Lower lobe of right lung (tissue), 2 donors: ENCODE measurements around the gene COA5. TPM values are rescaled to one million over a fixed set of nuclear protein-coding genes. Genes with fewer than 3 reads are reported as not detected.

ENCODE experiments used
- ATAC-seq, 2 donors: fragments of 200-7000 bp; cut with Tn5 transposase; one replicate each; pipeline ENCODE4 v1.9.1; 2020 to 2022; ENCODE audit warnings: mild to moderate bottlenecking in 2 of 2, moderate library complexity in 2 of 2
- DNase-seq: peaks from one replicate; pipeline ENCODE4 v3.0.0-alpha.2; 2020
- H3K27ac ChIP-seq: fragments of 200-600 bp; one replicate; pipeline ENCODE4 v1.8.0; 2022
- H3K27me3 ChIP-seq: fragments of 200-600 bp; one replicate; pipeline ENCODE4 v1.8.0; 2022; ENCODE audit warnings: low read depth
- H3K36me3 ChIP-seq: fragments of 200-600 bp; one replicate; pipeline ENCODE4 v1.8.0; 2022; ENCODE audit warnings: mild to moderate bottlenecking
- H3K4me1 ChIP-seq: fragments of 200-600 bp; one replicate; pipeline ENCODE4 v1.8.0; 2022
- H3K4me3 ChIP-seq: fragments of 200-600 bp; one replicate; pipeline ENCODE4 v1.8.0; 2022; ENCODE audit warnings: mild to moderate bottlenecking
- H3K9me3 ChIP-seq: fragments of 200-600 bp; one replicate; pipeline ENCODE4 v1.8.0; 2022
- intact Hi-C: fragments of 100-400 bp; cut with DNase I; formaldehyde crosslinking; loops from one replicate; pipeline ENCODE4 v1.11.0; 2022
- total RNA-seq: library from RNA; stranded (reverse); fragmentation: NEBNext Ultra II Directional; extraction: Animal tissue kit (Norgen Biotek cat#: 25700); gene quantifications from one replicate; pipeline ENCODE4 v1.2.1, GENCODE V29; 2021
- TF ChIP-seq, protein P1 (sequence below): fragments of 200-600 bp; IDR thresholded peaks from one replicate; pipeline ENCODE4 v1.8.0; 2022; ENCODE audit warnings: antibody characterized with exemption, mild to moderate bottlenecking
- donor health status: DM: no; HTN: yes; CAD: no; lungs with severe emphysema.

COA5 gene
- total RNA-seq, 1 donor from 2014 or later, result 31.2 TPM

DNA sequence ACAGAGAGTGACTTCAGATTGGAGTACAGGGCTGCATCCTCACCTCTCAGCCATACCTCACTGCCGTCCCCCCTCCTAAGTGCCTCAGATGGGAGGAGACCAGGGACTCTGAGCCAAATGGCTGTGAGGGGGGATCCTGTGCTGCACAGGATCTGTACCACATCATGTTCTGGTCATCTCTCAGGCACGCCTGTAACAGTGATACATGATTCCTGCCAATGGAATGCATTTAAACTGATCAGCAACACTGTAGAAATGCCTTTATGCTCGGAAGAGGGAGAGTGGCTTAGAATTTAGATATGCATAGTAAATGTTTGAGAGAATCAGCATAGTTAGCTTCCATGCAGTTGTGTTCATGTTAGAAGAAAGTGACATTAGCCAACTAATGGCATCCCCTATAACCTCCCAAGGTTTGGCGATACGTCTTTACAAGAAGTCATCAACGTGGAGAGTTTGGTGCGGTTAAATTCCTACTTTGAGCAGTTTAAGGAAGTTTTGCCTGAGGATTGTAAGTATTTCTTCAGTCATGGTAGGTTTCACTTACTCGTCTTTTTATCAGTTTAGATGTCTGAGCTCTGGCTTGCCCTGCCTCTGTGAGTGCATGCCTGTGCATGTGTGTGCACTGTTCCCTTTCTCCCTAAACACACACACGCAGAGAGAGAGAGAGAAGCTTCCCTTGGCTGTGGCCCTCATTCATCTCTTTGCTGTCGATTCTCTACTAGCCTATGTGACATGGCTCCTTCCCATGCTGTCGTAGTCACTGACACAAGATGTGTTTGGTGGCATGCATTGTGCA, 40.0 kb downstream of the COA5 start:
- TF ChIP-seq, protein P1, sequence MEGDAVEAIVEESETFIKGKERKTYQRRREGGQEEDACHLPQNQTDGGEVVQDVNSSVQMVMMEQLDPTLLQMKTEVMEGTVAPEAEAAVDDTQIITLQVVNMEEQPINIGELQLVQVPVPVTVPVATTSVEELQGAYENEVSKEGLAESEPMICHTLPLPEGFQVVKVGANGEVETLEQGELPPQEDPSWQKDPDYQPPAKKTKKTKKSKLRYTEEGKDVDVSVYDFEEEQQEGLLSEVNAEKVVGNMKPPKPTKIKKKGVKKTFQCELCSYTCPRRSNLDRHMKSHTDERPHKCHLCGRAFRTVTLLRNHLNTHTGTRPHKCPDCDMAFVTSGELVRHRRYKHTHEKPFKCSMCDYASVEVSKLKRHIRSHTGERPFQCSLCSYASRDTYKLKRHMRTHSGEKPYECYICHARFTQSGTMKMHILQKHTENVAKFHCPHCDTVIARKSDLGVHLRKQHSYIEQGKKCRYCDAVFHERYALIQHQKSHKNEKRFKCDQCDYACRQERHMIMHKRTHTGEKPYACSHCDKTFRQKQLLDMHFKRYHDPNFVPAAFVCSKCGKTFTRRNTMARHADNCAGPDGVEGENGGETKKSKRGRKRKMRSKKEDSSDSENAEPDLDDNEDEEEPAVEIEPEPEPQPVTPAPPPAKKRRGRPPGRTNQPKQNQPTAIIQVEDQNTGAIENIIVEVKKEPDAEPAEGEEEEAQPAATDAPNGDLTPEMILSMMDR, result no peak
- no peak for ATAC-seq
- no peaks in the 10 kb centered on the region for H3K4me1 ChIP-seq
- intact Hi-C loops, result no loop called here
- H3K36me3 ChIP-seq, result peaks cover 99% of the 10 kb centered on the region
- H3K27ac ChIP-seq, result no peak overlapping the region
- DNase-seq, result no peak
- H3K9me3 ChIP-seq, result no peaks in the 10 kb centered on the region
- H3K4me3 ChIP-seq, result no peak overlapping the region
- no peaks in the 10 kb centered on the region for H3K27me3 ChIP-seq

DNA sequence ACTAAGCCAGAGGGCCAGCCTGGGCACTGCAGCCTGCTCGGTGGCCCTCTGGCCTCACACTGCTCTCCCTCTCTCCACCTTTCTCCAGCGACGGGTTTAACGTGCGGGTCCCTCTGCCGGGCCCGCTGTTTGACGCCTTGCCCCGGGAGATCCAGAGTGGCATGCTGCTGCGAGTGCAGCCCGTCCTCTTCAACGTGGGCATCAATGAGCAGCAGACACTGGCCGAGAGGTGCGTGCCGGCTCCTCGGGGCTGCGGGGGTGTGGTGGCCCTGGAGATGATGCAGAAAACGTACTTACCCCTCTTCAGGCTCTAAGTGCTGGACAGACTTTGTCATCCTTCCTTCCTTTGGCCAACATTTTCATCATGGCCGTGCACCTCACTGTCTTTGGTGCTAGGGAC, 42.4 kb downstream of the COA5 start:
- no peak overlapping the region for H3K4me3 ChIP-seq
- no peaks in the 10 kb centered on the region for H3K9me3 ChIP-seq
- intact Hi-C loops, result no loop called here
- ATAC-seq (no peak), DNase-seq (no peak)
- H3K27ac ChIP-seq, result no peak overlapping the region
- TF ChIP-seq, protein P1, result no peak
- peaks cover 10% of the 10 kb centered on the region for H3K4me1 ChIP-seq
- H3K36me3 ChIP-seq, result peaks cover 78% of the 10 kb centered on the region
- H3K27me3 ChIP-seq, result no peaks in the 10 kb centered on the region

DNA sequence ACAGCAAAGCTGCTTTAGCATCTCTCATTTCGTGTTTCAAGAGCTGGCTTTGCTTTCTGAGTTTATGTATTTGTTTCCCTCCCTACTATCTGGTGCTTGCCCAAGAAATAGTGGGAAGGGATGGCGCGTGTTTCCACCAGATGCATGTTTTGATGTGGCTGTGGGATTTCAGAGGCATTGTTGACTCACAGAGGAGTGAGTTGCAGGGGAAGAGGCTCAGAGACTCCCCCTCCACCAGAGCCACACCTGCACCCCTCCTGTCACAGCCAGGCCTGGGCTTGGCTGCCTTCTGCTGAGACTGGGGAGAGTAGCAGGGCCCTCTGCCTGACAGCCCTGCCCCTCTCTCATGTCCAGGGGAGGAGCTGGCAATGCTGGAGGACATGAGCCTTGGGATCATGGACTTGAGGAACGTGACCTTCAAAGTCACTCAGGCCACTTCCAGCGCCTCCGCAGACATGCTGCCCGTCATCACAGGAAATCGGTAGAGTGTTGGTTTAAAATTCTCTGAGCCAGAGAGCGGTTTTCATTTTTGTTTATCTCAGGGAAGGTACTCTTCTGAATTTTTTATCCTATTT, 42.9 kb downstream of the COA5 start:
- no peak overlapping the region for H3K4me3 ChIP-seq
- no peak overlapping the region for H3K27ac ChIP-seq
- ATAC-seq (no peak), DNase-seq (no peak)
- no peaks in the 10 kb centered on the region for H3K27me3 ChIP-seq
- peaks cover 76% of the 10 kb centered on the region for H3K36me3 ChIP-seq
- H3K9me3 ChIP-seq, result no peaks in the 10 kb centered on the region
- TF ChIP-seq, protein P1, result no peak
- peaks cover 10% of the 10 kb centered on the region for H3K4me1 ChIP-seq
- intact Hi-C loops, result no loop called here

DNA sequence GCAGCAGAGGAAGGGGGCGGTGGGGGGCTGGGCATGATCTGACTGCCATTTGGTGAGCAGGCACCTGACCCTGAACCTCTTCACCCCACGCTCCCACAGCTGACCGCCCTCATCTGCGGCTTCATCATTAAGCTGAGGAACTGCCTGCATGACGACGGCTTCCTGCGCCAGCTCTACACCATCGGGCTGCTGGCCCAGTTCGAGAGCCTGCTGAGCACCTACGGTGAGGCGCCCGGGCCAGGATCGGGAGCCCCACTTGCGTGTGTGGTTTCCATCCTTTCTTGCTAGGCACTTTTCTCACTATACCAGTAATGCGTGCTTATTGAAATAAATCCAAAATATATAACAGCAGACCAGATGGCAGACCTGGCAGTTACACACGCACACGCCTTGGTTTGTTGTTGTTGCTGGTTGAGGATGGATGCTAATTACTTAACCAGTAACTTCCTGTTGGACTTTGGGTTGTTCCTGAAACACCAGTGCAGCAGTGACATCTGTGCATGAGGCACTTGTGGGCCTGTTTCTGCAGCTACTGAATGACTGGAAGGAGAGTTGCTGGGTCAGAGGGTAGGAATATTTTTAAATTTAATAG, 43.7 kb downstream of the COA5 start:
- intact Hi-C loops, result no loop called here
- Histone ChIP-seq H3K9me3 (no peaks in the 10 kb centered on the region), H3K36me3 (peaks cover 76% of the 10 kb centered on the region), H3K27ac (no peak overlapping the region), H3K27me3 (no peaks in the 10 kb centered on the region), H3K4me1 (peaks cover 10% of the 10 kb centered on the region), H3K4me3 (no peak overlapping the region)
- TF ChIP-seq, protein P1, result no peak
- ATAC-seq (no peak), DNase-seq (no peak)

DNA sequence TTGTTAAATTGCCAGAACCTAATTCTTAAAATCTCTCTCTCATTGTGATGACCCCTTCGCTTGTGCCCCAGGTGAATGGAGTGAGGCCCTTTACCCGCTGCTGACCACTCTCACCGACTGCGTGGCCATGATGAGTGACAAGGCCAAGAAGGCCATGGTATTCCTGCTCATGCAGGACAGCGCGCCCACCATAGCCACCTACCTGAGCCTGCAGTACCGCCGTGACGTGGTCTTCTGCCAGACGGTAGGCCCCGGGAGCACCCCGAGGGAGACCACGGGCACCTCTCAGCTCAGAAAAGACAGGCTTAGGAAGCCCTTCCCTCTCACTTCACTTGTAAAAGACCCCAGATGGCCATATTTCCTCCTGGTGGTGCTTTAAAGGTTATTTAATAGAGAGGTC, 44.9 kb downstream of the COA5 start:
- DNase-seq (no peak), ATAC-seq (no peak)
- Histone ChIP-seq H3K4me1 (peaks cover 10% of the 10 kb centered on the region), H3K27me3 (no peaks in the 10 kb centered on the region), H3K4me3 (no peak overlapping the region), H3K27ac (no peak overlapping the region), H3K36me3 (peaks cover 76% of the 10 kb centered on the region), H3K9me3 (no peaks in the 10 kb centered on the region)
- TF ChIP-seq, protein P1, result no peak
- intact Hi-C loops, result no loop called here
